SK-N-SH (cell line): ENCODE results near the gene HLTF. TPM values are rescaled to one million over a fixed set of nuclear protein-coding genes. Genes with fewer than 3 reads are reported as not detected.

ENCODE experiments used
- CTCF ChIA-PET: fragments of 300-600, 350-600 bp; formaldehyde crosslinking; extraction: SDS; loops from one replicate; lab custom pipeline; 2021; lab: Yijun Ruan, JAX
- POLR2A ChIA-PET: fragments of 350-600 bp; sonication (Branson Sonifier 250); formaldehyde crosslinking; extraction: SDS; loops from one replicate; lab custom pipeline; 2020; ENCODE audit warnings: antibody characterized with exemption, inconsistent platforms; lab: Yijun Ruan, JAX
- DNase-seq: peaks from one replicate; pipeline ENCODE4 v3.0.0; 2012
- H2AFZ ChIP-seq: fragments of 200-600 bp; sonication (generic); 2 replicates; pipeline ENCODE4 v1.8.1; 2016; ENCODE audit warnings: antibody characterized with exemption, mild to moderate bottlenecking, low read depth
- H3F3A ChIP-seq: fragments of 200-600 bp; sonication (generic); replicated peaks from 2 replicates; pipeline ENCODE3; 2016; ENCODE audit warnings: antibody characterized with exemption, mild to moderate bottlenecking; ENCODE audit not compliant: insufficient read depth
- H3K27ac ChIP-seq, 2 experiments: fragments of 200-500 bp in 1 of 2; fragments of 200-600 bp in 1 of 2; sonication (Bioruptor generic) in 1 of 2; sonication (generic), shearing (Covaris generic) in 1 of 2; 2 replicates each; pipeline versions ENCODE4 v1.5.1 to v1.6.1; 2014 to 2016; ENCODE audit warnings: low read depth in 2 of 2, inconsistent platforms in 1 of 2, low read length in 1 of 2, mild to moderate bottlenecking in 1 of 2, mixed read lengths in 1 of 2
- H3K27me3 ChIP-seq: fragments of 200-600 bp; sonication (generic), shearing (Covaris generic); 2 replicates; pipeline ENCODE4 v1.6.1; 2016; ENCODE audit warnings: mixed run types; ENCODE audit not compliant: insufficient read depth
- H3K36me3 ChIP-seq, 2 experiments: fragments of 200-500 bp in 1 of 2; fragments of 200-600 bp in 1 of 2; sonication (Bioruptor generic) in 1 of 2; sonication (generic) in 1 of 2; replicated peaks in 1 of 2; 2 replicates each; pipeline versions ENCODE3 to v1.5.1; 2014 to 2016; ENCODE audit warnings: low read length in 1 of 2, mild to moderate bottlenecking in 1 of 2; ENCODE audit not compliant: insufficient read depth in 2 of 2, control insufficient read depth in 1 of 2
- H3K4me1 ChIP-seq, 2 experiments: fragments of 200-500 bp in 1 of 2; fragments of 200-600 bp in 1 of 2; sonication (Bioruptor generic) in 1 of 2; sonication (generic), shearing (Covaris generic) in 1 of 2; 2 replicates each; pipeline versions ENCODE4 v1.5.1 to v1.6.1; 2014 to 2016; ENCODE audit warnings: low read depth in 1 of 2, low read length in 1 of 2, mixed run types in 1 of 2; ENCODE audit not compliant: insufficient read depth in 2 of 2, control insufficient read depth in 1 of 2
- H3K4me2 ChIP-seq: fragments of 200-600 bp; sonication (generic), shearing (Covaris generic); 2 replicates; pipeline ENCODE4 v1.6.1; 2017; ENCODE audit warnings: mixed run types
- H3K4me3 ChIP-seq, 2 experiments: fragments of 200-500 bp in 1 of 2; fragments of 200-600 bp in 1 of 2; sonication (Bioruptor generic) in 1 of 2; sonication (generic), shearing (Covaris generic) in 1 of 2; 2 replicates each; pipeline versions ENCODE4 v1.5.1 to v1.8.1; 2014 to 2016; ENCODE audit warnings: low read depth in 2 of 2, inconsistent platforms in 1 of 2, low read length in 1 of 2, mild to moderate bottlenecking in 1 of 2, mixed read lengths in 1 of 2, moderate library complexity in 1 of 2
- H3K79me2 ChIP-seq: fragments of 200-600 bp; sonication (generic); 2 replicates; pipeline ENCODE4 v1.8.1; 2017; ENCODE audit warnings: mild to moderate bottlenecking; ENCODE audit not compliant: insufficient read depth
- H3K9ac ChIP-seq: fragments of 200-600 bp; sonication (generic); 2 replicates; pipeline ENCODE4 v1.6.1; 2017; ENCODE audit warnings: mixed run types
- H3K9me2 ChIP-seq: fragments of 200-600 bp; sonication (generic); 2 replicates; pipeline ENCODE4 v1.6.1; 2017; ENCODE audit warnings: mixed run types
- H3K9me3 ChIP-seq: fragments of 200-600 bp; sonication (generic); 2 replicates; pipeline ENCODE4 v1.6.1; 2017; ENCODE audit warnings: mixed run types, mild to moderate bottlenecking, moderate library complexity
- H4K20me1 ChIP-seq: fragments of 200-600 bp; sonication (generic); 2 replicates; pipeline ENCODE4 v1.6.1; 2017; ENCODE audit warnings: mild to moderate bottlenecking, mixed run types; ENCODE audit not compliant: insufficient read depth
- EZH2phosphoT487 ChIP-seq: fragments of 200-600 bp; sonication (generic); IDR thresholded peaks from 2 replicates; pipeline ENCODE4 v1.6.1; 2017; ENCODE audit warnings: low read depth, mixed run types, mild to moderate bottlenecking, antibody characterized with exemption, moderate library complexity, borderline replicate concordance
- GABPA ChIP-seq: IDR thresholded peaks from 2 replicates; pipeline ENCODE4 v1.4.0; 2012; ENCODE audit warnings: low read depth, mild to moderate bottlenecking
- GATA2 ChIP-seq: sonication (generic); formaldehyde crosslinking; IDR thresholded peaks from 2 replicates; pipeline ENCODE4 v1.5.0; 2020; ENCODE audit warnings: mild to moderate bottlenecking, missing genetic modification reagents
- POLR2AphosphoS5 ChIP-seq: IDR thresholded peaks from 2 replicates; pipeline ENCODE4 v1.6.1; 2012; ENCODE audit warnings: low read depth, low read length
- RXRA ChIP-seq: IDR thresholded peaks from 2 replicates; pipeline ENCODE4 v1.4.0; 2012; ENCODE audit warnings: low read depth, mild to moderate bottlenecking, borderline replicate concordance
- SIN3A ChIP-seq: IDR thresholded peaks from 2 replicates; pipeline ENCODE4 v1.6.1; 2012; ENCODE audit warnings: low read depth, mild to moderate bottlenecking, low read length, moderate library complexity, borderline replicate concordance
- SMC3 ChIP-seq: IDR thresholded peaks from 2 replicates; pipeline ENCODE4 v1.6.1; 2012; ENCODE audit warnings: low read depth, low read length, improper control_type of control experiment
- TAF1 ChIP-seq: IDR thresholded peaks from 2 replicates; pipeline ENCODE4 v1.6.1; 2012; ENCODE audit warnings: low read depth, mild to moderate bottlenecking, low read length, moderate library complexity, borderline replicate concordance
- TEAD4 ChIP-seq: IDR thresholded peaks from 2 replicates; pipeline ENCODE4 v1.4.0; 2012; ENCODE audit warnings: mild to moderate bottlenecking, borderline replicate concordance; ENCODE audit not compliant: insufficient read depth
- YY1 ChIP-seq: IDR thresholded peaks from 2 replicates; pipeline ENCODE4 v1.4.0; 2012; ENCODE audit warnings: low read depth, mild to moderate bottlenecking
- WGBS: methylation state at CpG from one replicate; pipeline ENCODE4 v1.1.6; 2017; ENCODE audit warnings: low lambda C conversion rate; 5-methylcytosine and 5-hydroxymethylcytosine counted together
- polyA plus RNA-seq, 3 experiments: library from polyadenylated mRNA; depleted of rRNA; stranded (reverse); fragments of >200 nt; gene quantifications; 2 replicates each; pipeline ENCODE4 v1.2.3, GENCODE V29; 2012
- TF ChIP-seq, protein P1 (sequence below): IDR thresholded peaks from 2 replicates; pipeline ENCODE4 v1.4.0; 2012; ENCODE audit warnings: low read depth
- TF ChIP-seq, protein P2 (sequence below): fragments of 200-600 bp; sonication (generic); IDR thresholded peaks from 2 replicates; pipeline ENCODE4 v1.6.1; 2017; ENCODE audit warnings: antibody characterized with exemption, mild to moderate bottlenecking, moderate library complexity
- TF ChIP-seq, protein P3 (sequence below): fragments of 150-350 bp; IDR thresholded peaks from 2 replicates; pipeline ENCODE4 v1.6.1; 2017; ENCODE audit warnings: antibody characterized with exemption, low read length, low read depth, borderline replicate concordance

Gene HLTF
- polyA plus RNA-seq, 1 of the 3 experiments (the other 2 are of a cell fraction) = 10.1 TPM

DNA sequence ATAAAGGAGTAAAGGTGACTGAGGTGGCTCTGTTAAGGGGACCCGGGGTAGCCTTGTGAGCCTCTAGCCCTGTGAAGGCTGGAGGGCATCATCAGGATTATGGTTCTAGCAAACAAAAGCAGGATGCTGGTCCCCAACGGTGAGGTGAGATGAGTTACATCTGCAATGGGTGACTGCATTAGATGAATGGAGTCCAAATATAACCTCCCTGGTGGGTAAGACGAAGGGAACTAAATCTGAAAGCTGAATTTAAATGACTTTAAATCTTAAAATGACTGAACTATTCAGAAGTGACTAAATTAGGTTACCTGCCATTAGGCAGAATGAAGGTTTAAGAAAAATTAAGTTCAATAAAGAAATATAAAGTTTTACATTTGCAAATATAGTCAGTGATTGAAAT is 4.6 kb upstream of the HLTF start:
- peaks cover 0 to 3% of the 10 kb centered on the region in 2 experiments; a peak in 2 of 4 replicates for H3K4me1 ChIP-seq
- H3K36me3 ChIP-seq = no peaks in the 10 kb centered on the region
- no peak overlapping the region for H3K27ac ChIP-seq
- no peak overlapping the region for H3K4me2 ChIP-seq
- ChIA-PET CTCF (interaction anchor here (0.8 to 1.2 kb wide), 3 partner anchors 26 to 135 kb away, joined by 3 read pairs; no protein-coding TSS in a partner anchor), POLR2A (no interaction called here)
- no peak overlapping the region for H2AFZ ChIP-seq
- H3F3A ChIP-seq = no peaks in the 10 kb centered on the region
- no peak for DNase-seq
- H3K9me3 ChIP-seq = no peaks in the 10 kb centered on the region
- H3K27me3 ChIP-seq = no peaks in the 10 kb centered on the region
- TF ChIP-seq SMC3 = no peak
- TF ChIP-seq EZH2phosphoT487 = no peak
- TF ChIP-seq GABPA = no peak
- TF ChIP-seq, protein P1, sequence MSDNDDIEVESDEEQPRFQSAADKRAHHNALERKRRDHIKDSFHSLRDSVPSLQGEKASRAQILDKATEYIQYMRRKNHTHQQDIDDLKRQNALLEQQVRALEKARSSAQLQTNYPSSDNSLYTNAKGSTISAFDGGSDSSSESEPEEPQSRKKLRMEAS = no peak
- no peaks in the 10 kb centered on the region for H3K9me2 ChIP-seq
- no peak overlapping the region for H3K9ac ChIP-seq
- H3K79me2 ChIP-seq = peaks cover 2% of the 10 kb centered on the region; the same call in 1 of the 2 replicates
- H4K20me1 ChIP-seq = no peaks in the 10 kb centered on the region
- 89% methylated on average over 3 of the region's 3 CpGs for WGBS
- H3K4me3 ChIP-seq = no peak overlapping the region

DNA sequence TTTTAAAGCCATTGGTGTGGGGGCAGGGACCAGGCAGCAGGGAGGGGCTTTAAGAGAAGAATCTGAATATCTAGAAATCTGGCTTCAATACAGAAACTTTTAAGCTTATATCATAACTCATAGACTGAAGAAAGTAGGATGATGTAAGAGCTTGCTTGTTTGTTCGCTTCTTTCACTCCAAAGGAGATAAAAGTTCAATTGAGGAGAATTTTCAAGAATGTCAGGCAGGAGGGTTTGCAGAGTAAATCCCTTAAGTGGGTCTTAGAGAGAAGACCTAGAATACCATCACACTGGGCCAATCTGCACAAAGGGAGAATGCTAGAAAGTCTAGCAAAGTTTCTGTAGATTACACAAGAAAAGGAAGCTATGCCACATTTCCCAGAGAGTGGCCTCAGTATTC is 4.1 kb upstream of the HLTF start:
- no peak overlapping the region for H3K27ac ChIP-seq
- TF ChIP-seq GATA2 (CRISPR knock-in tag) = no peak
- TF ChIP-seq, protein P2, sequence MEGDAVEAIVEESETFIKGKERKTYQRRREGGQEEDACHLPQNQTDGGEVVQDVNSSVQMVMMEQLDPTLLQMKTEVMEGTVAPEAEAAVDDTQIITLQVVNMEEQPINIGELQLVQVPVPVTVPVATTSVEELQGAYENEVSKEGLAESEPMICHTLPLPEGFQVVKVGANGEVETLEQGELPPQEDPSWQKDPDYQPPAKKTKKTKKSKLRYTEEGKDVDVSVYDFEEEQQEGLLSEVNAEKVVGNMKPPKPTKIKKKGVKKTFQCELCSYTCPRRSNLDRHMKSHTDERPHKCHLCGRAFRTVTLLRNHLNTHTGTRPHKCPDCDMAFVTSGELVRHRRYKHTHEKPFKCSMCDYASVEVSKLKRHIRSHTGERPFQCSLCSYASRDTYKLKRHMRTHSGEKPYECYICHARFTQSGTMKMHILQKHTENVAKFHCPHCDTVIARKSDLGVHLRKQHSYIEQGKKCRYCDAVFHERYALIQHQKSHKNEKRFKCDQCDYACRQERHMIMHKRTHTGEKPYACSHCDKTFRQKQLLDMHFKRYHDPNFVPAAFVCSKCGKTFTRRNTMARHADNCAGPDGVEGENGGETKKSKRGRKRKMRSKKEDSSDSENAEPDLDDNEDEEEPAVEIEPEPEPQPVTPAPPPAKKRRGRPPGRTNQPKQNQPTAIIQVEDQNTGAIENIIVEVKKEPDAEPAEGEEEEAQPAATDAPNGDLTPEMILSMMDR = no peak
- no peak for TF ChIP-seq TEAD4
- TF ChIP-seq YY1 = no peak
- TF ChIP-seq RXRA = no peak
- TF ChIP-seq, protein P3, sequence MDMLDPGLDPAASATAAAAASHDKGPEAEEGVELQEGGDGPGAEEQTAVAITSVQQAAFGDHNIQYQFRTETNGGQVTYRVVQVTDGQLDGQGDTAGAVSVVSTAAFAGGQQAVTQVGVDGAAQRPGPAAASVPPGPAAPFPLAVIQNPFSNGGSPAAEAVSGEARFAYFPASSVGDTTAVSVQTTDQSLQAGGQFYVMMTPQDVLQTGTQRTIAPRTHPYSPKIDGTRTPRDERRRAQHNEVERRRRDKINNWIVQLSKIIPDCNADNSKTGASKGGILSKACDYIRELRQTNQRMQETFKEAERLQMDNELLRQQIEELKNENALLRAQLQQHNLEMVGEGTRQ = no peak
- no peak for TF ChIP-seq SIN3A
- no peak for TF ChIP-seq TAF1
- no peak for TF ChIP-seq POLR2AphosphoS5
- TF ChIP-seq, protein P1 = no peak
- H3F3A ChIP-seq = no peaks in the 10 kb centered on the region
- peaks cover 6% of the 10 kb centered on the region for H3K79me2 ChIP-seq
- no peak overlapping the region for H2AFZ ChIP-seq
- peaks cover 0 to 3% of the 10 kb centered on the region in 2 experiments; a peak in 2 of 4 replicates for H3K4me1 ChIP-seq
- no peak overlapping the region for H3K4me3 ChIP-seq
- WGBS = 91% methylated on average over 1 of the region's 1 CpG
- no peaks in the 10 kb centered on the region for H3K36me3 ChIP-seq
- ChIA-PET CTCF (interaction anchor here (0.8 to 1.2 kb wide), 3 partner anchors 26 to 135 kb away, joined by 3 read pairs; no protein-coding TSS in a partner anchor), POLR2A (no interaction called here)
- H3K4me2 ChIP-seq = no peak overlapping the region
- H4K20me1 ChIP-seq = no peaks in the 10 kb centered on the region
- no peaks in the 10 kb centered on the region for H3K9me2 ChIP-seq
- H3K27me3 ChIP-seq = no peaks in the 10 kb centered on the region
- H3K9ac ChIP-seq = no peak overlapping the region
- H3K9me3 ChIP-seq = no peaks in the 10 kb centered on the region
- no peak for DNase-seq
